Duodenal mucosa (tissue), 2 donors: ENCODE data around the gene IP6K3.

Source experiments
- H3K27ac ChIP-seq: one replicate; pipeline ENCODE4 v1.7.0; 2013; ENCODE audit warnings: low read depth, low read length
- H3K27me3 ChIP-seq, 2 donors: one replicate each; pipeline ENCODE4 v1.7.0; 2013; ENCODE audit warnings: low read length in 2 of 2, control low read depth in 1 of 2; ENCODE audit not compliant: insufficient read depth in 2 of 2, control insufficient read depth in 1 of 2
- H3K36me3 ChIP-seq, 2 donors: one replicate each; pipeline ENCODE4 v1.7.0; 2013; ENCODE audit warnings: low read length in 2 of 2, control low read depth in 1 of 2; ENCODE audit not compliant: insufficient read depth in 2 of 2, control insufficient read depth in 1 of 2
- H3K4me1 ChIP-seq, 2 donors: one replicate each; pipeline ENCODE4 v1.7.0; 2013; ENCODE audit warnings: low read length in 2 of 2, control low read depth in 1 of 2; ENCODE audit not compliant: insufficient read depth in 2 of 2, control insufficient read depth in 1 of 2
- H3K4me3 ChIP-seq, 2 donors: one replicate each; pipeline ENCODE4 v1.7.0; 2013; ENCODE audit warnings: low read length in 2 of 2, low read depth in 1 of 2
- H3K9ac ChIP-seq, 2 donors: one replicate each; pipeline ENCODE4 v1.7.0; 2013; ENCODE audit warnings: low read length in 2 of 2, low read depth in 1 of 2
- H3K9me3 ChIP-seq, 2 donors: one replicate each; pipeline ENCODE4 v1.7.0; 2013; ENCODE audit warnings: low read length in 2 of 2, control low read depth in 1 of 2; ENCODE audit not compliant: control insufficient read depth in 1 of 2

IP6K3 gene

GRCh38 chr6:33778444-33779121, 31.9 kb upstream of the IP6K3 start:
- peaks cover 85 to 96% of the 10 kb centered on the region in 2 donors for H3K36me3 ChIP-seq

GRCh38 chr6:33777398-33778388, 31.0 kb upstream of the IP6K3 start:
- Histone ChIP-seq H3K27ac (no peak overlapping the region), H3K4me3 (no peak overlapping the region), H3K27me3 (no peaks in the 10 kb centered on the region), H3K9ac (no peak overlapping the region), H3K36me3 (peaks cover 81 to 95% of the 10 kb centered on the region in 2 donors), H3K4me1 (peaks cover 0 to 2% of the 10 kb centered on the region in 2 donors), H3K9me3 (no peaks in the 10 kb centered on the region)

More at GRCh38 chr6:33778444-33779121, 31.9 kb upstream of the IP6K3 start:
- Histone ChIP-seq H3K9ac (no peak overlapping the region), H3K9me3 (no peaks in the 10 kb centered on the region), H3K4me1 (no peaks in the 10 kb centered on the region), H3K27ac (no peak overlapping the region), H3K27me3 (no peaks in the 10 kb centered on the region), H3K4me3 (no peak overlapping the region)

GRCh38 chr6:33776764-33777163, 30.1 kb upstream of the IP6K3 start:
- Histone ChIP-seq H3K27me3 (no peaks in the 10 kb centered on the region), H3K9ac (no peak overlapping the region), H3K4me1 (peaks cover 7% of the 10 kb centered on the region in 2 donors), H3K9me3 (no peaks in the 10 kb centered on the region), H3K36me3 (peaks cover 72 to 95% of the 10 kb centered on the region in 2 donors), H3K27ac (no peak overlapping the region), H3K4me3 (no peak overlapping the region)

- Histone ChIP-seq H3K36me3 (peaks cover 70 to 90% of the 10 kb centered on the region in 2 donors), H3K4me1 (peaks cover 7 to 9% of the 10 kb centered on the region in 2 donors), H3K27ac (no peak overlapping the region), H3K9me3 (no peaks in the 10 kb centered on the region), H3K4me3 (no peak overlapping the region), H3K9ac (no peak overlapping the region), H3K27me3 (no peaks in the 10 kb centered on the region)
Measured at GRCh38 chr6:33776186-33776585, 29.5 kb upstream of the IP6K3 start.

DNA sequence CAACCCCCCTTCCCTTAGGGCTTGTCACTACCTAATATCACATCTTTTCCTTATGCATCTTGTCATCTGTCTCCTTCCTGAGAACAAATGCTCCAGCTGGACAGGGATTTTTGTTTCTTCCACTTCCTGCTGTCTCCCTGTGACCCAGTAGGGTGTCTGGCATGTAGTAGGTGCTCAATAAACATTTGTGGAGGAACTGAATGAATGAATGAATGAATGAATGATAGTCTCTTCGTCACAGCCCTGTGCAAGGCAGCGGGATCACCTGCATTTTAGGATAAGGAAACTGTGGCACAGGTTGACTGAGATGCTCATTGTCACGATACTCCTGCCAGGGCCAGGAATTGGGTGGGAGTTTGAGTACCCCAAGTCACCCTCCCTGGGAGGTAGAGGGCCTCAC, 28.1 kb upstream of the IP6K3 start:
- Histone ChIP-seq H3K36me3 (peaks cover 58 to 76% of the 10 kb centered on the region in 2 donors), H3K9ac (no peak overlapping the region)

DNA sequence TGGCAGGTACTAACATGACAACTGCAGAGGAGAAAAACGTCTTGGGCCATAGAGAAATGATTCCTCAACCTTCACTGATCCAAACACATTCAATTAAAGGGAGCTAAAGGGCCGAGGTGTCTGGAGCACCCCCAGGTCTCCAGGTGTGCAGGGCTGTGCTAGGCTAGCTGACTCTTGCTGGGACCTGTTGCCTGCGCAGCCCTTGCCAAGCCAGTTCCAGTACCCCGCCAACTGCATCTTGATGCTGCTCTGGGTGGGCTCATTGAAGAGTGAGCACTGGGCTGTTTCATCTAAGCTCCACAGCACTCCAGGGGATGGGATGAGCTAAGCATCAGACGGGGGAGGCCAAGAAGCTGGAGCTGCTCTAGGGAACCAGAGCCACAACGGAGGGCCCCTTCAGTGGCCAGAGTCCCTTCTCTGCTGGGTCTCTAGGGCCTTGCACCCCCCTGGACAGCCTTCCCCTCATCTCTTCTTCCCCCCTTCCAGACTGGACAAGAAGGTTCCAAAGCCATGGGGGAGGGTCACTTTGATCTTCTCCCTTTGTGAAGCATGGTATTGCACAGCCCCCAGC, 26.3 kb upstream of the IP6K3 start:
- H3K4me3 ChIP-seq: no peak overlapping the region
- H3K27me3 ChIP-seq: peaks cover 4% of the 10 kb centered on the region in 2 donors
- H3K9ac ChIP-seq: no peak overlapping the region
- H3K36me3 ChIP-seq: peaks cover 42 to 58% of the 10 kb centered on the region in 2 donors
- no peak overlapping the region for H3K27ac ChIP-seq
- H3K9me3 ChIP-seq: no peaks in the 10 kb centered on the region
- H3K4me1 ChIP-seq: peaks cover 7 to 27% of the 10 kb centered on the region in 2 donors

More for the DNA sequence above, 28.1 kb upstream of the IP6K3 start:
- Histone ChIP-seq H3K4me3 (no peak overlapping the region), H3K9me3 (no peaks in the 10 kb centered on the region), H3K4me1 (peaks cover 7 to 19% of the 10 kb centered on the region in 2 donors), H3K27ac (no peak overlapping the region), H3K27me3 (peaks cover 2 to 4% of the 10 kb centered on the region in 2 donors)

DNA sequence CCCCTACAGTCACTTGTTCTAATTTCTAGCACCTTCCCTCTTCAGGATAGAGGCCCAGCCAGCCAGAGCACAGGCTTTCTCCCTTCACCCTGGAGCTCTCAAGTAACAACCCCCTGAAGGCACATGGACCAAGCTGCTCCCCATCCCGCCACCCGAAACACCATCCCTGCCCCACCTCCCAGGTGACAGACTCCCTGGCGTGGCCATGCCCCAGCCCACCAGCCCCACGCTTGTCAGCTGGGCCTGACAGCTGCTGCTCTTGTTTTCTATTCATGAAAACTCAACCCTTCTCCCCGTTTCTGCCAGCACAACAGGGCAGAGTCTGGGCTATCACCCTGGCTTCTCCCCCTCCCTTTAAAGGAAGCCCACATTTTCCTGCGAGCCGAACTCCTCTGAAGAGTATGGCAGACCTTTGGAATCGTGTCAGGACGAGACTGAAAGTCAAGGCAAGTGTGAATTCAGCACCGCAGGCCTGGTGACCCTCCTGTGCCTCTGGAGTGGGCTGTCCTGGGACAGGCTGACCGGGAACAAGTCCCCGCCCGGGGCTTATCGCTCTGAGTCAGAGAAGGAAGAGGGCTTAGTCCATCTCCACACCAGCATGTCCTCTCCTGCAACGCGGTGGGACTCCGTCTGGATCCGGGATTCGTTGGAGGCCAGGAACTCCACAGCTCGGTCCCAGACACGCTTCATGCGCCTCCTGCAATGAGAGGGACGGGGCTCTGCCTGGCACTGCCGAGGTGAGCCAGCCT, 25.6 kb upstream of the IP6K3 start:
- H3K27me3 ChIP-seq: peaks cover 4% of the 10 kb centered on the region in 2 donors
- peaks cover 35 to 51% of the 10 kb centered on the region in 2 donors for H3K36me3 ChIP-seq
- H3K27ac ChIP-seq: no peak overlapping the region
- H3K9ac ChIP-seq: no peak overlapping the region
- no peaks in the 10 kb centered on the region for H3K9me3 ChIP-seq
- H3K4me3 ChIP-seq: no peak overlapping the region
- H3K4me1 ChIP-seq: peaks cover 7 to 27% of the 10 kb centered on the region in 2 donors

DNA sequence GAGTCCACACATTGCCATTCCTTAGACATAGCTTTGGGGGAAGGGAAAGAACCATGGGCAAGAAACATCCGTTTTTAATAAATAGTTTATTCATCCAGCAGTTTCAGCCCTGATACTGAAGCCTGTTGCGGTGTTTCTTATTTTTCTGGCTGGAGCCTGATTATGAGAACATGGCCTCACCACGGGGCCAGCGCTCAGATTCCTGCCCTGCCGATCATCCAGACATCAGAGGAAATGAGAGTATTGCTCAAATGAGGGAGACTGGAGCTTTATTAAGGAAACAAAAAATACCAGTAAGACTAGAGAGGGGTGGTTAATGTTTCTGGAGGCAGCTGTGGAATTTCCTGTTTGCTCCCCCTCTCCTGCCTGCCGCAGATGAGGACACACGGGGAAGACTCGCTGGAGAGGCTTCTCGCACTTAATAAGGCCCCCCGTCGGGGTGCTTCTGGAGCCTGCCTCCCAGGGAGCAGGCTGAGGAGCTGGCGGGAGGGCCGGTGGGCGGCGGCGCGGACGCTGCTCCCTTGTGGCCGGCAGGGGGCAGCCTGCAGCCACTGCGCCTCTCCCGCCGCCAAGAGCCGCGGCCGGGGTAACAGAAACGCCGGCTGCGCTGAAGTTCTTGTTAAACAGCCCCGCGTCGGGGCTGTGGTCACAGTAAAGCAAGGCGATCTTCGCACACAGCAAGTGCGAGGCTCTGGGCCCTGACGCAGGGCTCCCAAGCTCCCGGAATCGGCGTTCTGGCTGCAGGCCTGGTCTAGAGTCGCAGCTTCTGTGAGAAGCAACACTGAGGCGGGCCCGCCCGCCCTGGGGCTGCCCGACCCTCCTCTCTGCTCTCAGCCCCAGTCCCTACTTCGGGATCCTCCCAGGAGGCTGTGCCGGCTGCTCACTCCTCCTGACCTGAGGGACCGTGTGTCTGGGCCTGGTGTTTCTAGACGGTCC, 24.7 kb upstream of the IP6K3 start:
- H3K27me3 ChIP-seq: peaks cover 4% of the 10 kb centered on the region in 2 donors
- H3K9ac ChIP-seq: peak overlapping the region in 1 of 2 donors; percentile 4
- no peak overlapping the region for H3K4me3 ChIP-seq
- no peaks in the 10 kb centered on the region for H3K9me3 ChIP-seq
- peaks cover 7 to 27% of the 10 kb centered on the region in 2 donors for H3K4me1 ChIP-seq
- H3K36me3 ChIP-seq: peaks cover 27 to 42% of the 10 kb centered on the region in 2 donors
- peak overlapping the region; percentile 37 for H3K27ac ChIP-seq

GRCh38 chr6:33770833-33771145, 24.1 kb upstream of the IP6K3 start:
- peaks cover 7 to 27% of the 10 kb centered on the region in 2 donors for H3K4me1 ChIP-seq
- H3K36me3 ChIP-seq: peaks cover 20 to 36% of the 10 kb centered on the region in 2 donors
- H3K4me3 ChIP-seq: no peak overlapping the region
- H3K27me3 ChIP-seq: peaks cover 4% of the 10 kb centered on the region in 2 donors
- H3K27ac ChIP-seq: peak overlapping the region; percentile 8
- H3K9ac ChIP-seq: no peak overlapping the region
- H3K9me3 ChIP-seq: no peaks in the 10 kb centered on the region
